HG02852 (cell line): ENCODE measurements around the gene WDR5.
A peak's percentile ranks its signal among the peaks of the same experiment; 100 is the strongest.

Experiments used
- ATAC-seq: cut with Tn5 transposase; IDR thresholded peaks from one replicate; pipeline ENCODE4 v1.9.1; 2021; ENCODE audit warnings: mild to moderate bottlenecking, moderate library complexity; ENCODE audit not compliant: unreplicated experiment

The WDR5 gene

DNA sequence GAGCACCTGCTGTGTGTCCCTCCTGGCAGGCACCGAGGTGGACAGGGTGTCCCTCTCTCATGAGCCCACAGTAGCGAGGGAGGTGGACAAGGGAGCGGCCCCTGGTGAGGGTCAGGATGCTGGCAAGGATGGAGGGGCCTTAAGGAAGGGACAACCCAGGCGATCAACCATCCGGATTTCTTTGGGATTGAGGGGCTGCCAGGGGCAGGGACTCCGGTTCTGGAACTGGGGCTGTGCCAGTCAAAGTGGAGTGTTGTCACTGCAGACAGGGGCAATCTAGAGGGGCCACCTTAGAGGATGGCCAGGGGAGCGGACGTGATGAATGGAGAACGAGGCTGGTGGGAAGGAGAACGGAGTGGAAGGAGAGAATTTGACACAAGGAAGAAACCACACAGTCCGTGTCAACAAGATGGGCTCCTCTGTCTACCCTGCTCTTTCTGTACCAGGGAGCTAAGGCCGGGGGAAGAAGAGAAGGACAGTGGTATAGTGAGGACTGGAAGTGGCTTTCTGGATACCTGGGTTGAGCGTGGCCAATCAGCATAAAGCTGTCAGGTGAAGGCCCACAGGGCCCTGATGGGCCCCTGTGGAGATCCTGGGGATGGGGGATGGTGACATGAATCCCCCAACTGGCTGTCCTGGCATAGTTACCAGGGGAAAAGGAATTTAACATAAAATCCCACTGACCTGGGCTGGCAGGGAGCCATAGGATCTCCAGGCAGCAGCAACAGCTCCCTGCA is 4.2 kb upstream of the WDR5 start:
- no peak for ATAC-seq

GRCh38 chr9:134132208-134132870 is 3.5 kb upstream of the WDR5 start:
- ATAC-seq, result no peak

- ATAC-seq, result no peak
Observed at GRCh38 chr9:134134949-134135342, 936 bp upstream of the WDR5 start.

GRCh38 chr9:134136118-134136995 is 475 bp downstream of the WDR5 start:
- ATAC-seq, result peak; percentile 30

DNA sequence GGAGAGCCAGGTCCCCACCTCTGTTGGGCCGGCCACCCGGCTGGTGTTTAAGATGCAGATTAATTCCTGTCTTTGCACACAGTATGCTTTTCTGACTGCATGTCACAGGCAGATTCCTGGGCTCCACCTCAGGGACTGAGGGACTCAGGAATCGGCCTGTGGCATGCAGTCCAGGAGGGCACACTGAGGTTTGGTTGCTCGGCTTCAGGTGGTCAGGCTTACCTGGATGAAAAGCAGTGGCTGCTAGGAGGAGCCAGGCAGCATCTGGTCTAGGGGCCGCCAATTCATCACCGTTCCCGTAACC is 1.1 kb downstream of the WDR5 start:
- ATAC-seq, result no peak

DNA sequence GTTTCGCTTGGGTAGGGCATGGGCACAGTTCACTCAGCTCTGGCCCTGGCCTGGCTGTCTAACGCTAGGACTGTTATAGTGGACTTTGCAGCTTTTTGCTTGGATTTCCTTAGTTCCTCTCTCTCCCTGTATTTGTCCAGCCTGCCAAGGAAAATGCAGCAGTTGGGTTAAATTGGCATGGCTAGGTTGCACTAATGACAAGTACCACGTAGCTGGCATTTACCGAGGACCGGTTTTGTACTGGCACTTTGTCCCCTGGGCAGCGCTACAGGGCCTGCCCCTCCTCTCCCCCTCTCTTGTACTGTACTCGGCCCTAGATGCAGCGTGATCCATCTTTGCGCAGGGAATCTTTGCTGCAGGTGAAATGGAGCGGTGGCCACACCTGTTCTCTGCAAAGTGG is 2.4 kb downstream of the WDR5 start:
- no peak for ATAC-seq

- no peak for ATAC-seq
Observed at GRCh38 chr9:134139081-134139480, 3.2 kb downstream of the WDR5 start.

GRCh38 chr9:134141906-134142305 is 6.0 kb downstream of the WDR5 start:
- ATAC-seq, result no peak

- ATAC-seq, result no peak
Observed at GRCh38 chr9:134144801-134145200, 8.9 kb downstream of the WDR5 start.

DNA sequence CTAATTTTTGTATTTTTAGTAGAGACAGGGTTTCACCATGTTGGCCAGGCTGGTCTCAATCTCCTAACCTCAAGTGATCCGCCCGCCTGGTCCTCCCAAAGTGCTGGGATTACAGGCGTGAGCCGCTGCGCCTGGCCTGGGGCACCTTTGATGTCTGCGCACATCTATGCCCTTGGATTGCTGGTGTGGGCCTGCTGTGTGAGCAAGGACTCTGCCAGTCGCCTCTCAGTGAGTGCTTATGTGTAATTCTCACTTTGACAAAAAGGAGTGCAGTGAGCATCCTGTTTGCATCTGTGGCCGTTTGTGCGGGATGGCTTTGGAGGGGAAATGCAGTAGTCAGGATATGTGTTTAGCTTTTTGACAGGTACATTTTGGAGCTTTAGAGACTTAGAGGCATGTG is 9.4 kb downstream of the WDR5 start:
- no peak for ATAC-seq

GRCh38 chr9:134146774-134147493 is 11.1 kb downstream of the WDR5 start:
- no peak for ATAC-seq

- ATAC-seq, result no peak
Observed at GRCh38 chr9:134149380-134149779, 13.5 kb downstream of the WDR5 start.

DNA sequence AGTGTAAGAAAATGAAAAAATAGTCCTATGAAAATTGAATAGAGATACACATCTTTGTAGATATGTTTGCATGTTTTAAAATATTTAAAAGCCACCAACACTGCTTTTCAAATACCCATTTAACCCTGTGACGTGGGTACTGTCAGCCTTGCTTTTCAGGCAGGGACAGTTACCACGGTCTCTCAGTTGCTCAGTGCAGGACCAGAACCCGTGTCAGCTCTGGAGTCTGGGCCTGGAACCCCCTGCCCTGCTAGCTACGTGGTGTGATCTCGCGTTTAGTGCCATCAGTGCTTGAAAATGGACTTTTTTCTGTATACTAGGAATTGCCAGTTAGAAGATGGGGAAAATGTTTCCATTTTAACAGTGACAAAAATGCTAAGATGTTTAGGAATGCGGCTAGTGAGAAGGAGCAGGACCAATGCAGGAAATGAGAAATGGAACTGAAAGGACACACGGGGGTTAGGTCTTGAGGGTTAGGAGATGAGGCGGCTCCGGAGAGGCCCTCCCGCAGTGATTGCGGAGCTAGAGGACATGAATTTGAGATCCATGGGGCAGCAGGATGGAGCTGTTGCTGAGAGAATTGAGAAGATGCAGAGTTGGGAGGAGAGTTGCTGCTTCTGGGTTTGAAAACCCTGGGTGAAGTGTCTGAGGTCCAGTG is 14.8 kb downstream of the WDR5 start:
- no peak for ATAC-seq

GRCh38 chr9:134152022-134152448 is 16.2 kb downstream of the WDR5 start:
- ATAC-seq, result no peak

GRCh38 chr9:134152488-134152887 is 16.6 kb downstream of the WDR5 start:
- ATAC-seq, result no peak

DNA sequence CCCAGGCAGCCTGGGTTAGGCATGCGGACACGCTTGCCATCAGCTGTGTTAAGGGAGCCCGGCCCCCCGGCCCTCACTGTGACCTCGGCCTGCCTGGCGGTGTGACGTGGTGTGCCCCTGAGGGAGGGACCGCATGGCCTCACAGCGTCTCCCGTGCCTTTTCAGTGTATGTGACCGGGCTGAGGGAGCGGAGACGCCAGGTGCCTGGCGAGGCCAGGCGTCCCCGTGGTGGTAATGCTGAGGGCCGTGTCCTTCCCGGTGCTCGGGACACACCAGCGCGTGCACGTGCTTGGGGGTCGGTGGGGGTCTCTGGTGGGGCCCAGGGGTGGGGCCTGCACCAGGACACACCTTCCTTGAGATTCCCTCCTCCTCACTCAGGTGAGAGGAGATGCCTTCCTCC is 17.6 kb downstream of the WDR5 start:
- no peak for ATAC-seq

- no peak for ATAC-seq
Observed at GRCh38 chr9:134154262-134154701, 18.4 kb downstream of the WDR5 start.

DNA sequence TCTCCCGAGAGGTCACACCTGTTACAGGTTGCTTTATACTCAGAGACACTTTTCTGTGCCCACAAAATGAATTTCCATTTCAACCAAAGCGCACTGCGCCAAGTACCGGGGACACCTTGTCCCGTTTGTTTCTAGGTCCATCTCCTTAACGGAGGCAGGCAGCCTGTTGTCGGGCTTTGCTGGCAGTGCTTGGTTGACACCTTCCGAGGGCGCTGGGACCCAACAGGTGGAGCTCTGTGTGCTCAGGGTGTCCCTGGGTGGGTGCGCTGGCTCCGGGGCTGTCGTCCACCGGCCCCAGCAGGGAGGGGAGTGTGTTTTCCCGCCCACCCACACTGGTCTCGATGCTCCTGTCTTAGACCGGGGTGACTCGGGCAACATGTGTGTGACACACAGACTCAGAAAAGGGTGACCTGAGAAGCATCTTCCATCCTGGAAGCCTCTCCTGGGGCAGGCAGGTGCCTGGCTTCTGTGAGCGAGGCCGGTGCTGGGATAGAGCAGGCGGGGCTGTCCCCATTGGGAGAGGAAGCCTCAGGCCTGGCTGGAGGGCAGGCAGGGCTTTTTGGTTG is 20.0 kb downstream of the WDR5 start:
- no peak for ATAC-seq

- no peak for ATAC-seq
Observed at GRCh38 chr9:134156564-134157377, 20.9 kb downstream of the WDR5 start.
